Measurements from ENCODE around the gene ATP1A2. TPM values are rescaled to one million over a fixed set of nuclear protein-coding genes. Genes with fewer than 3 reads are reported as not detected.

ATP1A2 gene
- total and polyA plus RNA-seq, 3 donors from 2014 or later, result 13.2 to 27.9 (median 14.2) TPM

DNA sequence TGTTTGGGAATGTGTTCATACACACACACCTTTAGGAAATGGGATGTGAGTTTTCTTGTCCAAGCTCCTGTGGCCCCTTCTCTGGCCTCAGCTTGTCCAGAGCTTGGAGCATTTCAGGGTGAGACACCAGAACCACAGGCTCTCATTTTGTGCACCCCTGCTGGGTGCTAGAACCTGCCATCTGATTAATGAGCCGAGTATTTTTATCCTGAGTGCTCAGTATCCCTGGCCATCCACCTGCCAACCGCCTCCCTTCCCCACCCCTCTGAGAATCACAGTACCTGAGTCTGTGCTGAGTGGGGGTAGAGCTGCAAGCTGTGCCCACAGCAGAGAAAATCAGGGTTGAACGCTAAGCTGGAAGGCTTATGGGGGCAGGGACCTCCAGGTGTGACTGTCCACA, 76.2 kb downstream of the ATP1A2 start:
- peaks cover 11% of the 10 kb centered on the region for H3K4me1 ChIP-seq
- H3K36me3 ChIP-seq (ENCODE audit: low read depth, missing control alignments), result no peaks in the 10 kb centered on the region
- no peak overlapping the region for H3K4me3 ChIP-seq
- no peaks in the 10 kb centered on the region for H3K27me3 ChIP-seq
- TF ChIP-seq POLR2A (IDR thresholded peaks at IDR 0.05), result no peak
- TF ChIP-seq CTCF (IDR thresholded peaks at IDR 0.05), result no peak
- intact Hi-C loops (cut with DNase I; ENCODE audit: low total_unique reads), result loop anchor here (10.0 kb wide), 2 partner anchors 53 to 87 kb away; no protein-coding TSS in a partner anchor
- 88% methylated on average over 3 of the region's 3 CpGs for WGBS, 2 donors
- no peak overlapping the region for H3K27ac ChIP-seq
- H3K9me3 ChIP-seq, result no peaks in the 10 kb centered on the region
- no peak for DNase-seq

DNA sequence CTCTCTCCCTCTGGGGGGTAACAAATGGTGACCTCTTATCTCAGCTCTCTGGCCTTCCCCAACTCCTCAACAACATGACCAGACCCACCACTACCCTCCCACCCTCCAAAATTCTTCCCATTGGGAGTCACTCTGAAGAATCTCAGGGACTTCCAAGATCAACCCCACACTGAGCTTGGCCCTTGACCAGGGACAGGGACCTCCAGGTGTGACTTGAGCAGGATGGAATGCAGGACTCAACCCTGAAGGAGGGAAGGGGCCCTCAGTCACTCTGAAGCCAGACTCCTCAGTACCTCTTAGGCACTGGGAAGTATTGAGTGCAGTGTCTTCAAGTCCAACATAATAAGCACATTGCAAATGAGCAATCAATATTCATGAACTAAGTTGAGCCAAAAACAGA, 76.7 kb downstream of the ATP1A2 start:
- peaks cover 11% of the 10 kb centered on the region for H3K4me1 ChIP-seq
- H3K27ac ChIP-seq, result no peak overlapping the region
- no peak overlapping the region for H3K4me3 ChIP-seq
- H3K9me3 ChIP-seq, result no peaks in the 10 kb centered on the region
- intact Hi-C loops (cut with DNase I; ENCODE audit: low total_unique reads), result loop anchor here (10.0 kb wide), 2 partner anchors 53 to 87 kb away; no protein-coding TSS in a partner anchor
- H3K36me3 ChIP-seq (ENCODE audit: low read depth, missing control alignments), result no peaks in the 10 kb centered on the region
- TF ChIP-seq CTCF (IDR thresholded peaks at IDR 0.05) (no peak), POLR2A (IDR thresholded peaks at IDR 0.05) (no peak)
- DNase-seq, result no peak
- no peaks in the 10 kb centered on the region for H3K27me3 ChIP-seq

Other genes starting within 250 kb of the ATP1A2 start
- gene CFAP45, start 215.6 kb upstream of the ATP1A2 start, total RNA-seq, result 10 to 100 TPM; 13.0 to 30.4 TPM
- 59.6 TPM for gene CFAP45, start 215.6 kb upstream of the ATP1A2 start, polyA plus RNA-seq (ENCODE audit: insufficient read depth, low read depth, low replicate concordance)
- gene TAGLN2, start 190.3 kb upstream of the ATP1A2 start, total RNA-seq, result 100 to 1,000 TPM; 204 to 389 TPM
- 305 TPM for gene TAGLN2, start 190.3 kb upstream of the ATP1A2 start, polyA plus RNA-seq (ENCODE audit: insufficient read depth, low read depth, low replicate concordance)
- gene IGSF9, start 170.1 kb upstream of the ATP1A2 start, total RNA-seq, result 10 to 100 TPM in 1 of 2 donors, 1 to 10 TPM in 1; 4.8 to 10.2 TPM
- gene IGSF9, start 170.1 kb upstream of the ATP1A2 start, polyA plus RNA-seq (ENCODE audit: insufficient read depth, low read depth, low replicate concordance), result 7.9 TPM
- gene SLAMF9, start 161.5 kb upstream of the ATP1A2 start, total RNA-seq, result 1 to 10 TPM in 1 of 2 donors, not detected in 1; 2.0 TPM
- 0.74 TPM for gene SLAMF9, start 161.5 kb upstream of the ATP1A2 start, polyA plus RNA-seq (ENCODE audit: insufficient read depth, low read depth, low replicate concordance)
- 1 to 10 TPM; 5.1 to 6.5 TPM for gene PIGM, start 83.8 kb upstream of the ATP1A2 start, total RNA-seq
- 9.1 TPM for gene PIGM, start 83.8 kb upstream of the ATP1A2 start, polyA plus RNA-seq (ENCODE audit: insufficient read depth, low read depth, low replicate concordance)
- gene KCNJ10, start 45.6 kb upstream of the ATP1A2 start, total RNA-seq, result 1 to 10 TPM in 1 of 2 donors, under 1 TPM in 1; 0.79 to 1.5 TPM
- 1.9 TPM for gene KCNJ10, start 45.6 kb upstream of the ATP1A2 start, polyA plus RNA-seq (ENCODE audit: insufficient read depth, low read depth, low replicate concordance)
- gene KCNJ9, start 34.2 kb upstream of the ATP1A2 start, total RNA-seq, result under 1 TPM; 0.55 to 0.68 TPM
- 0.37 TPM for gene KCNJ9, start 34.2 kb upstream of the ATP1A2 start, polyA plus RNA-seq (ENCODE audit: insufficient read depth, low read depth, low replicate concordance)
- gene IGSF8, start 17.1 kb upstream of the ATP1A2 start, total RNA-seq, result 100 to 1,000 TPM; 104 to 119 TPM
- gene IGSF8, start 17.1 kb upstream of the ATP1A2 start, polyA plus RNA-seq (ENCODE audit: insufficient read depth, low read depth, low replicate concordance), result 79.8 TPM
- 10 to 100 TPM; 13.3 to 23.0 TPM for gene ATP1A4, start 35.8 kb downstream of the ATP1A2 start, total RNA-seq
- gene ATP1A4, start 35.8 kb downstream of the ATP1A2 start, polyA plus RNA-seq (ENCODE audit: insufficient read depth, low read depth, low replicate concordance), result 38.6 TPM
- 1 to 10 TPM; 3.4 to 5.6 TPM for gene CASQ1, start 74.8 kb downstream of the ATP1A2 start, total RNA-seq
- gene CASQ1, start 74.8 kb downstream of the ATP1A2 start, polyA plus RNA-seq (ENCODE audit: insufficient read depth, low read depth, low replicate concordance), result 10.2 TPM
- gene PEA15, start 89.6 kb downstream of the ATP1A2 start, total RNA-seq, result 100 to 1,000 TPM; 168 to 229 TPM
- gene PEA15, start 89.6 kb downstream of the ATP1A2 start, polyA plus RNA-seq (ENCODE audit: insufficient read depth, low read depth, low replicate concordance), result 421 TPM
- 100 to 1,000 TPM; 233 to 240 TPM for gene DCAF8, start 146.8 kb downstream of the ATP1A2 start, total RNA-seq
- 127 TPM for gene DCAF8, start 146.8 kb downstream of the ATP1A2 start, polyA plus RNA-seq (ENCODE audit: insufficient read depth, low read depth, low replicate concordance)
- gene PEX19, start 169.4 kb downstream of the ATP1A2 start, total RNA-seq, result 10 to 100 TPM; 48.5 to 56.6 TPM
- gene PEX19, start 169.4 kb downstream of the ATP1A2 start, polyA plus RNA-seq (ENCODE audit: insufficient read depth, low read depth, low replicate concordance), result 63.5 TPM
- 100 to 1,000 TPM; 114 to 123 TPM for gene COPA, start 227.5 kb downstream of the ATP1A2 start, total RNA-seq
- gene COPA, start 227.5 kb downstream of the ATP1A2 start, polyA plus RNA-seq (ENCODE audit: insufficient read depth, low read depth, low replicate concordance), result 88.9 TPM
- 100 to 1,000 TPM; 109 to 112 TPM for gene NCSTN, start 227.6 kb downstream of the ATP1A2 start, total RNA-seq
- 115 TPM for gene NCSTN, start 227.6 kb downstream of the ATP1A2 start, polyA plus RNA-seq (ENCODE audit: insufficient read depth, low read depth, low replicate concordance)